Measurements from ENCODE around the gene FAAH2.
"Not testable (repeated sequence)": the region's sequence is repeated elsewhere in the genome, so short reads cannot be mapped to it uniquely, and the experiment has no call there.

The FAAH2 gene

GRCh38 chrX:57394162-57394561, 107.7 kb downstream of the FAAH2 start:
- not testable (repeated sequence) for DNase-seq

- DNase-seq = not testable (repeated sequence)
Measured at GRCh38 chrX:57403191-57403590, 116.7 kb downstream of the FAAH2 start.

- no peak for DNase-seq
Measured at GRCh38 chrX:57406149-57406548, 119.6 kb downstream of the FAAH2 start.

- no peak for DNase-seq
Measured at GRCh38 chrX:57417827-57418226, 131.3 kb downstream of the FAAH2 start.

GRCh38 chrX:57422289-57422688, 135.8 kb downstream of the FAAH2 start:
- no peak for DNase-seq

- no peak for DNase-seq
Measured at GRCh38 chrX:57422790-57423189, 136.3 kb downstream of the FAAH2 start.

GRCh38 chrX:57445076-57445475, 158.6 kb downstream of the FAAH2 start:
- no peak for DNase-seq

GRCh38 chrX:57445832-57446231, 159.3 kb downstream of the FAAH2 start:
- no peak for DNase-seq

GRCh38 chrX:57447856-57448255, 161.3 kb downstream of the FAAH2 start:
- DNase-seq = no peak

- DNase-seq = no peak
Measured at GRCh38 chrX:57451426-57452020, 165.0 kb downstream of the FAAH2 start.

GRCh38 chrX:57453901-57454300, 167.4 kb downstream of the FAAH2 start:
- peak; percentile 10 for DNase-seq

GRCh38 chrX:57481514-57481913, 195.0 kb downstream of the FAAH2 start:
- no peak for DNase-seq

GRCh38 chrX:57516491-57516890, 230.0 kb downstream of the FAAH2 start:
- DNase-seq = no peak

GRCh38 chrX:57519578-57520118, 233.1 kb downstream of the FAAH2 start:
- DNase-seq = no peak

GRCh38 chrX:57528670-57529255, 242.3 kb downstream of the FAAH2 start:
- peak; percentile 2 for DNase-seq

Measured in CD4-positive, alpha-beta T cell treated with Interleukin-4 for 4 hours (primary cell).